Measurements from ENCODE around the gene CREB3.
A peak's percentile ranks its signal among the peaks of the same experiment; 100 is the strongest.

The CREB3 gene, protein sequence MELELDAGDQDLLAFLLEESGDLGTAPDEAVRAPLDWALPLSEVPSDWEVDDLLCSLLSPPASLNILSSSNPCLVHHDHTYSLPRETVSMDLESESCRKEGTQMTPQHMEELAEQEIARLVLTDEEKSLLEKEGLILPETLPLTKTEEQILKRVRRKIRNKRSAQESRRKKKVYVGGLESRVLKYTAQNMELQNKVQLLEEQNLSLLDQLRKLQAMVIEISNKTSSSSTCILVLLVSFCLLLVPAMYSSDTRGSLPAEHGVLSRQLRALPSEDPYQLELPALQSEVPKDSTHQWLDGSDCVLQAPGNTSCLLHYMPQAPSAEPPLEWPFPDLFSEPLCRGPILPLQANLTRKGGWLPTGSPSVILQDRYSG

GRCh38 chr9:35732185-35732799, at the start of gene CREB3, which contains the start of gene TLN1:
Gene CREB3, plus strand, starts transcription at chr9:35732666. Its CDS starts 107 bp downstream, at chr9:35732773.
Gene TLN1, minus strand, starts transcription at chr9:35732195. Its CDS starts 6,501 bp downstream, at chr9:35725694.
- Mint-ChIP-seq H3K27me3 (no peaks in the 10 kb centered on the region), H3K27ac (peak within 1 kb of the TSS; percentile 98), H3K36me3 (peaks cover 28 to 29% of the 10 kb centered on the region in 2 donors), H3K4me1 (peaks cover 15 to 26% of the 10 kb centered on the region in 2 donors), H3K9me3 (no peaks in the 10 kb centered on the region), H3K4me3 (no peak within 1 kb of the TSS)
- DNase-seq (peak; percentile 99), ATAC-seq (replicated peaks) (peak; percentile 86 to 88)

DNA sequence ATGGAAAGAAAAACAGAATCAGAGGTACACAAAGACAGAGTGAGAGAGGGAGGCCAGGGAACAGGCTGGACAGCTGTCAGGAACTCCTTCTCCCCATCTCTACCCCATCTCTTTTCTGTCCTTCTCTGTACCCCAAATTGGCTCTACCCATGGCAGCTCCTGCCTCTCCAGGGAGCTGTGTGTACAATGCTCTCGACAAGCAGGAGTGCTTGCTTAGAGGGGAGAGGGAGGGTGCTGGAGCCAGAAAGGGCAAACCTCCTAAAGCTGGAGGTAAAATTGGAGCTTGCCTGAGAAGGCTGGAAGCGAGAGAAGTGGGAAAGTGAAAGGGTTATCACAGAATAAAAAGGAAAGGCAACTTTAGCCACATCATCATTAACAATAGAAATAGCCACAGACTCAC, 49.1 kb upstream of the CREB3 start:
- peaks cover 0 to 5% of the 10 kb centered on the region in 2 donors for H3K27me3 Mint-ChIP-seq
- H3K4me3 Mint-ChIP-seq: no peak overlapping the region
- peaks cover 16 to 31% of the 10 kb centered on the region in 2 donors for H3K4me1 Mint-ChIP-seq
- no peak overlapping the region for H3K27ac Mint-ChIP-seq
- no peaks in the 10 kb centered on the region for H3K9me3 Mint-ChIP-seq
- DNase-seq (no peak), ATAC-seq (replicated peaks) (no peak)
- no peaks in the 10 kb centered on the region for H3K36me3 Mint-ChIP-seq

DNA sequence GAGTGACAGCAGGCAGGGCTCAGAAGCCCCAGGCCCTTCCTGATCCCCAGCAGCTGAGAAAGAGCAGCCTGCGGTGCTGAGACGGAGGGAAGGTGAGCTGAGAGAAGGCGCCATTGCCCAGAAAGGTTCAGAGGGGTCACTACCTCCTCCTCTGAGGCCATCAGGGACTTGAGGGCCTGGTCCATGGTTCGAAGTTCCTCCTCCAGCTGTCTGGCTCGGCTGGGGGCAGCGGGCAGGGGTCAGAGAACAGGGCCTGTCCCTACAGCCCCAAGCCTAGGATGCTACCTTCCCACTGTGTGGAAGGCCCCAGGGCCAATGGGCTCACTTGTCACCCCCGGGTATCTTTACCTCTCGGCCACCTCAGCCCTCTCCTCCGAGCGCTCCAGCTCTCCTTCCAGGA, 47.5 kb upstream of the CREB3 start:
- H3K9me3 Mint-ChIP-seq: no peaks in the 10 kb centered on the region
- H3K36me3 Mint-ChIP-seq: no peaks in the 10 kb centered on the region
- ATAC-seq (replicated peaks): no peak
- H3K27me3 Mint-ChIP-seq: no peaks in the 10 kb centered on the region
- DNase-seq: no peak
- H3K4me3 Mint-ChIP-seq: no peak overlapping the region
- H3K27ac Mint-ChIP-seq: peak overlapping the region; percentile 6
- peaks cover 23 to 37% of the 10 kb centered on the region in 2 donors for H3K4me1 Mint-ChIP-seq

GRCh38 chr9:35685506-35685905, 47.0 kb upstream of the CREB3 start:
- no peak overlapping the region for H3K27ac Mint-ChIP-seq
- H3K27me3 Mint-ChIP-seq: no peaks in the 10 kb centered on the region
- H3K9me3 Mint-ChIP-seq: no peaks in the 10 kb centered on the region
- no peaks in the 10 kb centered on the region for H3K36me3 Mint-ChIP-seq
- H3K4me3 Mint-ChIP-seq: no peak overlapping the region
- peaks cover 19 to 31% of the 10 kb centered on the region in 2 donors for H3K4me1 Mint-ChIP-seq
- ATAC-seq (replicated peaks) (no peak), DNase-seq (no peak)

DNA sequence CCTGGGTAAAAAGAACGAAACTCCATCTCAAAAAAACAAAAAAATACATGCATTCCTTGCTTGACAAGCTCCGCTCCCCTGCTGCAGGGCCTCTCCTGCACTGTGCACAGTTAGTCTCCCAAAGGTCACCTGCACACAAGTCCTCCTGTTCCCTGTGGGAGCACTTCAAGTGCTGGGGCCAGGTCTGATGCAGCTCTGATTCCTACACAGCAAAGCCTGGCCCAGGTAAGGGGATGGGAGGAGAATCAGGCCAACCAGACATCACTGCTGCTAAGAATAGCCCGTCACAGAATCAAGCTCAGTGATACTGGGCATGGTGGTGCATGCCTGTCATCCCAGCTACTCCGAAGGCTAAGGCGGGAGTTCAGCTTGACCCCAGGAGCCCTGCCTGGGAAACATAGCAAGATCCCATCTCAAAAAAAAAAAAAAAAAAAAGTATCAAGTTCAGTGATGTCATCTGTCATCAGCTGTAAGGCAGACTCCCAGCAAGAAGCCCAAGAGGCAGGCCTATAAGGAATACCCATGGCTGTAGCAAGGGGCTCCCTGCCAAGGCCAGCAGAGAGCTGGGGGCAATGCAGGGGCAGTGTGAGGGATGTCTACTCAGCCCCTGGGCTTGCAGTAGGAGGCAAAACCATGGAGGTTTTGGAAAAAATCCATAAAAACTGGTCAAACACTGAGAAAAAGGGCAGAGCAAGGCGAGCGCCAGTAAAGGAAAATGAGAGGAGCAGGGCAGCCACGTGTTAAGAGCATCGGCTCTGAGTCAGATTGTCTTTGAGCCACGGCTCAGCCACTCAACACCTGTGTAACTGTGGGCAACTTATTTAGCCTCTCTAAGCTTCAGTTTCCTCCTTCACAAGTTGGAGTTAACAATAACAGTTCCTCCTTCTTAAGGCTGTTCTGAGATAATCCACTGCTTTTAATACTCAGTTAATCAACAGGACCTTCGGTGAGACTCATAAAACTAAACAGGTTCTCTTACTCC, 46.0 kb upstream of the CREB3 start:
- Mint-ChIP-seq H3K4me3 (no peak overlapping the region), H3K36me3 (no peaks in the 10 kb centered on the region), H3K4me1 (peaks cover 17 to 38% of the 10 kb centered on the region in 2 donors), H3K9me3 (no peaks in the 10 kb centered on the region), H3K27ac (no peak overlapping the region), H3K27me3 (no peaks in the 10 kb centered on the region)
- DNase-seq (no peak), ATAC-seq (replicated peaks) (no peak)

DNA sequence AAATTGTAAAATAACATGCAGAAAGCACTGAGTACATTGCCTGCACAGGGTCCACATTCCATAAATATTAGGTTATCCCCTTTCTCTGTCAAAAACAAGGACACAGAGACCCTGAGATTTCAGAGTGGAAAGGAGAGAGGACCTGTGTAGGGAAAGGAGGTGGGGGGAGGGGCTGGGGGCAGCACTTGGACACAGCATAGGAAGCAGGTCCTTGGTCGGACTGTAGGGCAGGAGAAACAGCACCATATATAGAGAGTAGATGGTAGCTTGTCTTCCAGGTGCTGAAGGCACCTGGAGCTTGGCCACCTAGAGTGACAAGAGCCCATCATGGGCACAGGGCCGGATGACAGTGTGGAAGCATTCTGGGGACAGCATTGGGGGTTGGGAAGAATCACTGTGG, 45.2 kb upstream of the CREB3 start:
- Mint-ChIP-seq H3K27ac (no peak overlapping the region), H3K27me3 (no peaks in the 10 kb centered on the region), H3K4me1 (peaks cover 18 to 38% of the 10 kb centered on the region in 2 donors), H3K4me3 (peak overlapping the region in 1 of 2 donors; percentile 2), H3K36me3 (no peaks in the 10 kb centered on the region), H3K9me3 (no peaks in the 10 kb centered on the region)
- no peak for ATAC-seq (replicated peaks)
- DNase-seq: no peak

- no peak for ATAC-seq (replicated peaks)
- no peak overlapping the region for H3K4me3 Mint-ChIP-seq
Observed at GRCh38 chr9:35687972-35688557, 44.4 kb upstream of the CREB3 start.

DNA sequence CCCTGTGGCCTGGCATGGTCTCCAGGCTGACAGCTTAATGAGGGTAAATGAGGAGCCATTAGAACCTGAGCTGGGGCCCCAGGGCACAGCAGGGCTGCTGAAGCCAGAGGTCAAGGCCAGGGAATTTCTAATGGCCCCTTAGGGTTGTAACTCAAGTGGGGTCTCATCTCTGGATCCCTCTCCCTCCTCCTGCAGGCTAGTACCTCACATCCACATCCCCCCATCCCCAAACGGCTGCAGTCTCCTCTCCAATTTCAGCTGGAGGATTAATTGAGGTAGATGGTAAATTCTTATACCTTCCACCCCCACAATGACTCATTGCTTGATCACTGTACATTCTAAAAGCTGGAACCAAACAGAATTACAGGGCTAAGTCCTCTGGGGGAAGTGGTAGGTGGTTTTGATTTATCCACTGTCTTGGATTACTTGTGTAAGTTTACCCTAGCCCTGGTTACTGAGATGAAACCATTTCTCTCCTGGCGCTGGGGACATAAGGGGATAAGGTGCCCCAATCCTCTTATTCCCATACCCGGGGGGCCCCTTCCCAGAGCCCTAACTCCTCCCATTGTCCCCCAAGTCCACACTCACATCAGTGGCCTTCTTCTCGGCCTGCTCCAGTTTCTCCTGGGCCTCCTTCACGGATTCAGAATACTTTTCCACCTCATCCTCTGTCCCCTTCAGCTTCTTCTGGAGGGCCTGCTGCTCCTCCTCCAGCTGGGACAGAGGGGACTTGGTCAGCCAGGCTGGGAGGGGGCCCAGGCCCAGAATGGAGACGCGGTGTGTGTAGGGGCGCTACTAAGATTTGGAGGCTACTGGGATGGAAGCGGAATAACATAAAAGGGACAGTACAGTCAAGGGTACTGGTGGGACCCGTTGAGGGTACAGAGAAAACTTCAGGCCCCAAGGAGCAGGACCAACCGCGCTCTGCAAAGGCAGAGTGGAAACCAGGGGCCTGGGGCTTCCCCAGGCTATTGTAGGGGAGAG, 43.6 kb upstream of the CREB3 start:
- peak overlapping the region; percentile 72 for H3K27ac Mint-ChIP-seq
- peaks cover 18 to 33% of the 10 kb centered on the region in 2 donors for H3K4me1 Mint-ChIP-seq
- no peaks in the 10 kb centered on the region for H3K9me3 Mint-ChIP-seq
- no peaks in the 10 kb centered on the region for H3K36me3 Mint-ChIP-seq
- peak overlapping the region; percentile 33 to 75 for H3K4me3 Mint-ChIP-seq
- ATAC-seq (replicated peaks) (peak; percentile 50 to 70), DNase-seq (no peak)
- H3K27me3 Mint-ChIP-seq: no peaks in the 10 kb centered on the region

More at GRCh38 chr9:35687972-35688557, 44.4 kb upstream of the CREB3 start:
- no peaks in the 10 kb centered on the region for H3K9me3 Mint-ChIP-seq
- no peaks in the 10 kb centered on the region for H3K36me3 Mint-ChIP-seq
- H3K27ac Mint-ChIP-seq: no peak overlapping the region
- no peaks in the 10 kb centered on the region for H3K27me3 Mint-ChIP-seq
- DNase-seq: no peak
- H3K4me1 Mint-ChIP-seq: peaks cover 18 to 33% of the 10 kb centered on the region in 2 donors

- DNase-seq: no peak
- peaks cover 18 to 33% of the 10 kb centered on the region in 2 donors for H3K4me1 Mint-ChIP-seq
- peak within 1 kb of the TSS; percentile 80 for H3K27ac Mint-ChIP-seq
- peak in 1 of 2 donors; percentile 36 for ATAC-seq (replicated peaks)
- peak within 1 kb of the TSS; percentile 92 to 93 for H3K4me3 Mint-ChIP-seq
- no peaks in the 10 kb centered on the region for H3K9me3 Mint-ChIP-seq
- no peaks in the 10 kb centered on the region for H3K27me3 Mint-ChIP-seq
- H3K36me3 Mint-ChIP-seq: no peaks in the 10 kb centered on the region
Observed at GRCh38 chr9:35689542-35690293, 42.7 kb upstream of the CREB3 start, which contains the start of gene TPM2. Gene TPM2, minus strand, starts transcription at chr9:35689925. Its CDS starts 108 bp downstream, at chr9:35689817.

GRCh38 chr9:35690294-35690613, 42.2 kb upstream of the CREB3 start:
- peak overlapping the region; percentile 78 to 93 for H3K4me3 Mint-ChIP-seq
- no peak for ATAC-seq (replicated peaks)
- no peak for DNase-seq
- H3K27ac Mint-ChIP-seq: peak overlapping the region; percentile 67
- H3K9me3 Mint-ChIP-seq: no peaks in the 10 kb centered on the region
- peaks cover 18 to 33% of the 10 kb centered on the region in 2 donors for H3K4me1 Mint-ChIP-seq
- no peaks in the 10 kb centered on the region for H3K36me3 Mint-ChIP-seq
- no peaks in the 10 kb centered on the region for H3K27me3 Mint-ChIP-seq

DNA sequence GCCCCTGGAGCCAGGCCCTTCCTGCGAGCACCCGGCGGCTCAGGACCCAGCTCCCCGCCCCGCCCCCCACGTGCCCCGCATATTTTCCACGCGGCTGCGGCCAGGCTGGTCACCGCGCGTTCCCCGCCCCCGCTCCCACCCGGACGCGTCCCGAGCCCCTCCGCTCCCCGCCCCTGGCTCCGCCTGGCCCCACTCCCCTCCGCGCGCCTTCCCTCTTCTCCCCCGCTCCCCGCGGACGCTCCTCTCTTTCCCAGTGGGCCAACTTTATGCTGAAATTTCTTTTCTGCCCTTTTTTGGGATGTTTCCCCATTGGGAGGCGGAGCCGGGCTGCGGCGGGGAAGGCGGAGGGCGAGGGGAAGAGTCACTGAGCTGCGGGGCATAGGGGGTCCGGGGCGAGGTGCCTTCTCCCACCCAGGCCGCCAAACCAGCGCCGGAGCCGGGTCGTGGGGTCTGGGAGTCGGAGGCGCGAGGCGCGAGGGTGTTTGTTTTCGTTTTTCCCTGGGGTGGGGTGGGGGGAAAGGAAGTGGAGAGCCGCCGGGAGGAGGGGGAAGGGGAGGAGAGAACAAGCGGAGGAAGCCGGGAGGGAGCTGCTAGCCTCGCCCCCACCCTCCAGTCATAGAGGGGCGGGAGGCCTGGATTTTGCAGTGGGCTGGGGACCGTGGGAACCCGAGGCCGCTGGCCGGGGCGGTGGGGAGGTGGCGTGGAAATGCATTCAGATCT, 41.7 kb upstream of the CREB3 start:
- H3K27me3 Mint-ChIP-seq: no peaks in the 10 kb centered on the region

DNA sequence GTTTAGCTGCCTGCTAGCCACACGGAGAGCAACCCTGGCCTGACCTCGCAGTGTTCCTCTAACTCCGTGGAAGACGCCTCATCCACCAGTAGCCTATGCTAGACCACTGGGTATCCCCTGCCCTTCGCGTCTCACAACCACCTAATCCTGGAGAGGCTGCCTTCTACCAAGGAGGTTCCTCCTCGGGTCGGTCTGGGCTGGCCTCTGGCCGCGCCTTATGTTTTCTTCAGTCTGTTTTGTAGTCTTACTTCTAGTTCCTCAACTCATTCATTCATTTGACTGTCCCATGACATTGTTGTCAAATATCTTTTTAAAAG, 41.2 kb upstream of the CREB3 start:
- no peaks in the 10 kb centered on the region for H3K27me3 Mint-ChIP-seq
- H3K9me3 Mint-ChIP-seq: no peaks in the 10 kb centered on the region
- peak overlapping the region; percentile 92 to 93 for H3K4me3 Mint-ChIP-seq
- peak overlapping the region; percentile 80 for H3K27ac Mint-ChIP-seq
- H3K36me3 Mint-ChIP-seq: peaks cover under 1 to 1% of the 10 kb centered on the region in 2 donors
- ATAC-seq (replicated peaks): peak in 1 of 2 donors; percentile 37
- DNase-seq: no peak
- peaks cover 18 to 34% of the 10 kb centered on the region in 2 donors for H3K4me1 Mint-ChIP-seq

More for the DNA sequence above, 41.7 kb upstream of the CREB3 start:
- H3K9me3 Mint-ChIP-seq: no peaks in the 10 kb centered on the region
- no peaks in the 10 kb centered on the region for H3K36me3 Mint-ChIP-seq
- H3K4me3 Mint-ChIP-seq: peak overlapping the region; percentile 92 to 93
- ATAC-seq (replicated peaks) (peak; percentile 39 to 47), DNase-seq (no peak)
- H3K27ac Mint-ChIP-seq: peak overlapping the region; percentile 80
- peaks cover 18 to 33% of the 10 kb centered on the region in 2 donors for H3K4me1 Mint-ChIP-seq

Data from stimulated activated naive B cell treated with anti-CD40 and anti-IgM and Interleukin-4, amounts not matched to agents 10 μg/mL and 1 μg/mL and 100 μg/mL, for 72 hours (primary cell).